AG10803 (cell line): ENCODE measurements around the gene TRH.
"Not testable (repeated sequence)": the region's sequence is repeated elsewhere in the genome, so short reads cannot be mapped to it uniquely, and the experiment has no call there.

Experiments used
- DNase-seq: peaks from one replicate; pipeline ENCODE4 v3.0.0; 2010; ENCODE audit warnings: low read depth
- H3K4me3 ChIP-seq: 2 replicates; pipeline ENCODE4 v1.5.1; 2011; ENCODE audit warnings: mild to moderate bottlenecking, low read length, control low read depth
- CTCF ChIP-seq: conservative IDR thresholded peaks from 2 replicates; pipeline ENCODE4 v1.5.1; 2011; ENCODE audit warnings: mild to moderate bottlenecking, low read length, control low read depth, inconsistent platforms

Gene TRH

GRCh38 chr3:130002666-130003598 is 28.4 kb downstream of the TRH start:
- peak; percentile 9 for DNase-seq
- peak overlapping the region; percentile 50 for H3K4me3 ChIP-seq
- peak; percentile 31 for TF ChIP-seq CTCF

GRCh38 chr3:130010556-130010955 is 36.0 kb downstream of the TRH start:
- no peak for TF ChIP-seq CTCF
- no peak overlapping the region for H3K4me3 ChIP-seq
- no peak for DNase-seq

- peak; percentile 25 for DNase-seq
- H3K4me3 ChIP-seq, result not testable (repeated sequence)
These were observed 37.6 kb downstream of the TRH start for GRCh38 chr3:130012108-130012507.

GRCh38 chr3:130013246-130013645 is 38.7 kb downstream of the TRH start:
- H3K4me3 ChIP-seq, DNase-seq: not testable (repeated sequence)

DNA sequence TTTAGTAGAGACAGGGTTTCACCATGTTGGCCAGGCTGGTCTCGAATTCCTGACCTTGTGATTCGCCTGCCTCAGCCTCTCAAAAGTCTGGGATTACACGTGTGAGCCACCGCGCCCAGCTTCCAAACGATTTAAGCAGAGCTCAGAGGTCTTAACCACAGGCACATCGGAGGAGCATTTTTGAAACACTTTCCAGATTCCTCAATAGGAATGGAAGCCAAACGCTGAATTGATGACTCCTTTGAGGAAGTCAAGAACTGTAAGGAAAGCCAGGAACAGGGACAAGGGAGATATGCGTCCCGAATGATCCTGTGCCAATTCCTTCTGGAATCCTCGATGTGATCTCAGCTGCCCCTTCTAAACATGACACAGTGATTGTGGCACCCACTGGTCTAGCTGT is 40.0 kb downstream of the TRH start:
- no peak overlapping the region for H3K4me3 ChIP-seq
- peak; percentile 89 for DNase-seq
- TF ChIP-seq CTCF, result no peak

DNA sequence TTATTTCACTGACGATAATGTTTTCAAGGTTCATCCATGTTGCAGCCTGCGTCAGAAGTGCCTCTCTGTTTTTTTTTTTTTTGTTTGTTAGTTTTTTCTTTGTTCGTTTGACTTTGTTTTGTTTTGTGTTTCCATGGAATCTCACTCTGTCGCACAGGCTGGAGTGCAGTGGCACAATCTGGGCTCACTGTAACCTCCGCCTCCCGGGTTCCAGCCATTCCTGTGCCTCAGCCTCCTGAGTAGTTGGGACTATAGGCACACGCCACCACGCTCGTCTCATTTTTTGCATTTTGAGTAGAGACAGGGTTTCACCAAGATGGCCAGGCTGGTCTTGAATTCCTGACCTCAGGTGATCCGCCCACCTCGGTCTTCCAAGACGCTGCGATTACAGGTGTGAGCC is 43.1 kb downstream of the TRH start:
- not testable (repeated sequence) for DNase-seq, H3K4me3 ChIP-seq

DNA sequence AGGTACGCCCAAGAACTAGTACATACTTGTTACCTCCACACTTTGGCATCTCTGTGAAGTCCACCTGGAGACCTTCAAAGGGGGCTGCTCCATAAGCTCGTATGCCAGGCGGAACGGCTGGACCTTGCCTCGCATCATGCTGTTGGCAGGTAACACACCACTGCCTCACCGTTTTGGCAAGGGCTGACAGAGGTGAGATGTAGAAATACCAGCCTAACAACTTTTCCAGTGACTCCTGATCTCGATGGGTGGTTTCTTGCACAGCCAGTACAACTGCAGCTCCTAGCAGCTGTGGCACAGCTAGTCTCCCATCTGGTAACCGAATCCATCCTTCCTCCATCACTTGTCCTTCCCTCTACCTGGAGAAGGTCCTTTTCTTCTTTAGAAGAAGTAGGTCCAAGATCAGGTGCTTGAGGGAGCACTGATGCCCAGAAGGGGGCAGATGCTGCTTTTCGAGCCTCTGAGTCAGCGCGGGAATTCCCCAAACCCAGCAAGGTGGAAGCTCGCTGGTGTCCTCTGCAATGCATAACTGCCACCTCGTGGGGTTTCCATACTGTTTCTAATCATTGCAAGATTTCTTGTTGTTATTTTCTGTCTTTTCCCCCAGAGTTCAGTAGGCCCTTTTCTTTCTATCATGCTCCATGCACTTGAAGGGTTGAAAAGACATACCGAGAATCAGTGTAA is 51.8 kb downstream of the TRH start:
- DNase-seq, H3K4me3 ChIP-seq: not testable (repeated sequence)

- DNase-seq, H3K4me3 ChIP-seq: not testable (repeated sequence)
These were observed 52.9 kb downstream of the TRH start for GRCh38 chr3:130027437-130027836.
